ENCODE results near the gene NPAS2.

The NPAS2 gene

DNA sequence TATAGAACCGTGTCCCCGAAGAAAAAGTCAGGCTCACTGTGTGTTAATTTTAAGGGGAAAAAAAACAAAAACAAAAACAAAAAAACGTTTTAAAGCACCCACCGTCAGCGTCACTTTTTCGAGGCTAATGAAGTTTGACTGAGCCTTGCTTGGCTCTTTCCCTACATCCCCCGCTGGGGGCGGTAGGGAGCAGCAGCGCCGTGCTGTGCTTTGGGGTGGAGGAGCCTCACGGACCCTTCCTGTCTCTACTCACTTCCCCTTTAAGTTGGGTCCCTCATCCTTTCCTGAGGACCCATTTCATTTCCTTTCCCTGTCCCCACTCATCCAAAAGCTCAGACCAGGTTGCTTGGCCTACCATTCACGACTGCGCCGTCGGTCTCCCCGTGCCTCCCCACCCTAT is 99.4 kb downstream of the NPAS2 start:
- DNase-seq: no peak
- no peak overlapping the region for H3K27ac ChIP-seq (ENCODE audit: low read length)
- H2AFZ ChIP-seq (ENCODE audit: low read length): no peak overlapping the region
- no peak overlapping the region for H3K4me3 ChIP-seq (ENCODE audit: low read length)
- H3K9ac ChIP-seq (ENCODE audit: low read length): no peak overlapping the region
- no peaks in the 10 kb centered on the region for H3K36me3 ChIP-seq (replicated peaks; ENCODE audit: insufficient read depth, low read length)
- TF ChIP-seq EZH2phosphoT487 (IDR thresholded peaks at IDR 0.05; ENCODE audit: low read length) (no peak), EZH2 (optimal IDR thresholded peaks at IDR 0.05; ENCODE audit: low read depth, low read length) (no peak), CTCF (IDR thresholded peaks at IDR 0.05; ENCODE audit: low read length) (peak; percentile 26)
- H3K4me1 ChIP-seq (ENCODE audit: low read length): no peaks in the 10 kb centered on the region
- no peaks in the 10 kb centered on the region for H3K9me3 ChIP-seq (replicated peaks; ENCODE audit: insufficient read depth, low read length)
- H3K79me2 ChIP-seq (ENCODE audit: low read length): no peaks in the 10 kb centered on the region
- H4K20me1 ChIP-seq (ENCODE audit: insufficient read depth, low read length): no peaks in the 10 kb centered on the region
- H3K9me2 ChIP-seq (replicated peaks; ENCODE audit: insufficient read depth, low read length): no peaks in the 10 kb centered on the region
- H3F3A ChIP-seq (ENCODE audit: insufficient read depth, low read length): no peaks in the 10 kb centered on the region
- no peaks in the 10 kb centered on the region for H3K27me3 ChIP-seq (replicated peaks; ENCODE audit: insufficient read depth, low read length)
- H3K4me2 ChIP-seq (ENCODE audit: low read depth, low read length): no peak overlapping the region

DNA sequence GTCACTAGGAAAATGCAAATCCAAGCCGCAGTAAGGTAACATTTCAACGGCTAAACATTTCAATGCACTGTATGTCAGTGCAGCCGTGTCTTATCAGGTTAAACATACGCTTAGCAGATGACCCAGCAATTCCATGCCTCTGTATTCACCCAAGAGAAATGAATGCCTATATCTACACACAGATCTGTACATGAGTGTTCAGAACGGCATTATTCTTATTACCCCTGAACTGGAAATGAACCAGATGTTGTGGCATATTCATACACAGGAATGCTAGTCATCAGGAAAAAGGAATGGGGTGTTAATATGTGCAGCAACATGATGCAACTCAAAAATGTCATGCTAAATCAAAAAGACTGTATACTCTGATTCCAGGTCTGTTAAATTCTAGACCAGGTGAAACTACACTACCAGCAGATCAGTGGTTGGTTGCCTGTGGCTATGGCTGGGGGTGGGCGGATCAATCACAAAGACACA is 101.8 kb downstream of the NPAS2 start:
- Histone ChIP-seq H3K4me2 (ENCODE audit: low read depth, low read length) (no peak overlapping the region), H3K27me3 (replicated peaks; ENCODE audit: insufficient read depth, low read length) (no peaks in the 10 kb centered on the region), H3K9me2 (replicated peaks; ENCODE audit: insufficient read depth, low read length) (no peaks in the 10 kb centered on the region), H3F3A (ENCODE audit: insufficient read depth, low read length) (no peaks in the 10 kb centered on the region), H3K4me3 (ENCODE audit: low read length) (no peak overlapping the region), H4K20me1 (ENCODE audit: insufficient read depth, low read length) (no peaks in the 10 kb centered on the region), H3K4me1 (ENCODE audit: low read length) (no peaks in the 10 kb centered on the region), H3K9ac (ENCODE audit: low read length) (no peak overlapping the region), H3K79me2 (ENCODE audit: low read length) (no peaks in the 10 kb centered on the region), H3K36me3 (replicated peaks; ENCODE audit: insufficient read depth, low read length) (no peaks in the 10 kb centered on the region), H3K27ac (ENCODE audit: low read length) (no peak overlapping the region), H3K9me3 (replicated peaks; ENCODE audit: insufficient read depth, low read length) (no peaks in the 10 kb centered on the region), H2AFZ (ENCODE audit: low read length) (no peak overlapping the region)
- no peak for DNase-seq
- TF ChIP-seq EZH2 (optimal IDR thresholded peaks at IDR 0.05; ENCODE audit: low read depth, low read length) (no peak), CTCF (IDR thresholded peaks at IDR 0.05; ENCODE audit: low read length) (no peak), EZH2phosphoT487 (IDR thresholded peaks at IDR 0.05; ENCODE audit: low read length) (no peak)

DNA sequence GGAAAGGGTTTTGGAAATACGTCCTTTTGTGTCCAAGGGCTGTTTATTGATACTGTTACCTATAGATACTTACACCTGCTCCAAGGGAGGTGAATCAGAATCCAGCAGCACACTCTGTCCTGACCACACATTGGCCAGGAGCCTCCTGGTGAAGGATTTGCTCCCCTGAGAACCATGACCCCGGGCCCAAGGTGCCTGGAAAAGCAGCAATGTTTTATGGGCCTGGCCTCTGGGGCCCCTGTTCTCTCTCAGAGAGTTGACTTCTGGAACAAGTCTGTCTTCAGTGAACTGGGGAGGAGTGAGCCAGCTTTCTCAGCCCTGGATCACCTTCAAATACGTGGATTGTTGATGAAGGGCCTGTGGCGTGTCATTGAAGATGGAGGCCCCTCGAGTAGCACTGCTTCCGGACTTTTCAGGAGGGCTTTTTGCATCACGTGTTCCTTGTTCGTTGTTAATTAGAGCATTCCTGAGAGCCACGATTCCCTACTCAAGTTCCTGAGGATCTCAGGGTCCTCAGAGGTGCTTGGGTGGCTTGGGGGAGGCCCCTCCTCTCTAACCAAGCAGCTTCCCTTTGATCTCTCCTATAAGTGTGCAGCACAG is 103.6 kb downstream of the NPAS2 start:
- no peak for DNase-seq
- Histone ChIP-seq H3K4me3 (ENCODE audit: low read length) (no peak overlapping the region), H3K4me1 (ENCODE audit: low read length) (no peaks in the 10 kb centered on the region), H4K20me1 (ENCODE audit: insufficient read depth, low read length) (no peaks in the 10 kb centered on the region), H3K9me3 (replicated peaks; ENCODE audit: insufficient read depth, low read length) (no peaks in the 10 kb centered on the region), H3K9ac (ENCODE audit: low read length) (no peak overlapping the region), H3K27me3 (replicated peaks; ENCODE audit: insufficient read depth, low read length) (no peaks in the 10 kb centered on the region), H3F3A (ENCODE audit: insufficient read depth, low read length) (no peaks in the 10 kb centered on the region), H3K4me2 (ENCODE audit: low read depth, low read length) (no peak overlapping the region), H2AFZ (ENCODE audit: low read length) (no peak overlapping the region), H3K36me3 (replicated peaks; ENCODE audit: insufficient read depth, low read length) (no peaks in the 10 kb centered on the region), H3K9me2 (replicated peaks; ENCODE audit: insufficient read depth, low read length) (no peaks in the 10 kb centered on the region), H3K27ac (ENCODE audit: low read length) (no peak overlapping the region), H3K79me2 (ENCODE audit: low read length) (no peaks in the 10 kb centered on the region)
- no peak for TF ChIP-seq EZH2 (optimal IDR thresholded peaks at IDR 0.05; ENCODE audit: low read depth, low read length)
- TF ChIP-seq EZH2phosphoT487 (IDR thresholded peaks at IDR 0.05; ENCODE audit: low read length): no peak
- no peak for TF ChIP-seq CTCF (IDR thresholded peaks at IDR 0.05; ENCODE audit: low read length)

All from MM.1S (cell line).